VCaP (cell line): ENCODE measurements around the gene SPCS3.
"Not testable (repeated sequence)": the region's sequence is repeated elsewhere in the genome, so short reads cannot be mapped to it uniquely, and the experiment has no call there.

Experiments
- H3K27ac ChIP-seq: fragments of 450-650 bp; 2 replicates; pipeline ENCODE4 v1.5.1; 2017
- CTCF ChIP-seq: fragments of 450-650 bp; conservative IDR thresholded peaks from 2 replicates; pipeline ENCODE4 v1.5.1; 2017; ENCODE audit warnings: mild to moderate bottlenecking, moderate library complexity

SPCS3 gene

GRCh38 chr4:176335421-176335820 lies 15.7 kb downstream of the SPCS3 start:
- no peak overlapping the region for H3K27ac ChIP-seq
- no peak for TF ChIP-seq CTCF

- no peak overlapping the region for H3K27ac ChIP-seq
- TF ChIP-seq CTCF, result no peak
Observed at GRCh38 chr4:176339936-176340761, 20.4 kb downstream of the SPCS3 start.

GRCh38 chr4:176340871-176341685 lies 21.3 kb downstream of the SPCS3 start:
- TF ChIP-seq CTCF, result peak; percentile 71
- no peak overlapping the region for H3K27ac ChIP-seq

GRCh38 chr4:176342384-176342783 lies 22.6 kb downstream of the SPCS3 start:
- H3K27ac ChIP-seq, result no peak overlapping the region
- TF ChIP-seq CTCF, result no peak

GRCh38 chr4:176343286-176343685 lies 23.5 kb downstream of the SPCS3 start:
- H3K27ac ChIP-seq, result no peak overlapping the region
- TF ChIP-seq CTCF, result no peak

GRCh38 chr4:176345346-176345745 lies 25.6 kb downstream of the SPCS3 start:
- H3K27ac ChIP-seq, result not testable (repeated sequence)

GRCh38 chr4:176346836-176347235 lies 27.1 kb downstream of the SPCS3 start:
- H3K27ac ChIP-seq, result not testable (repeated sequence)

- TF ChIP-seq CTCF, result no peak
Observed at GRCh38 chr4:176350671-176351070, 30.9 kb downstream of the SPCS3 start.

More at GRCh38 chr4:176350671-176351070, 30.9 kb downstream of the SPCS3 start:
- H3K27ac ChIP-seq, result no peak overlapping the region
